Natural killer cell (primary cell): ENCODE data around the gene PHLDB2. TPM values are rescaled to one million over a fixed set of nuclear protein-coding genes. Genes with fewer than 3 reads are reported as not detected.

Experiments used
- ATAC-seq, 3 donors: fragments of 150-1000 bp in 2 of 3; fragments of 200-7000 bp in 1 of 3; cut with Tn5 transposase; 1 replicate in 1 of 3; 2 replicates in 2 of 3; pipeline ENCODE4 v1.10.0; 2021; ENCODE audit warnings: mild to moderate bottlenecking in 2 of 3, moderate library complexity in 2 of 3
- DNase-seq, 2 donors: peaks; one replicate each; pipeline versions ENCODE4 v3.0.0 to v3.0.0-alpha.2; 2013 to 2021; ENCODE audit warnings: mixed read lengths in 1 of 2
- H3K27ac ChIP-seq: one replicate; pipeline ENCODE4 v1.5.1; 2013; ENCODE audit warnings: mild to moderate bottlenecking, low read length
- H3K27me3 ChIP-seq: one replicate; pipeline ENCODE4 v1.6.1; 2013; ENCODE audit warnings: low read length; ENCODE audit not compliant: control insufficient read depth, insufficient read depth
- H3K36me3 ChIP-seq: one replicate; pipeline ENCODE4 v1.6.1; 2013; ENCODE audit warnings: low read length; ENCODE audit not compliant: control insufficient read depth, insufficient read depth
- H3K4me1 ChIP-seq: one replicate; pipeline ENCODE4 v1.6.1; 2013; ENCODE audit warnings: low read length; ENCODE audit not compliant: control insufficient read depth, insufficient read depth
- H3K4me3 ChIP-seq: one replicate; pipeline ENCODE4 v1.5.1; 2013; ENCODE audit warnings: low read length
- H3K9me3 ChIP-seq: one replicate; pipeline ENCODE4 v1.6.1; 2013; ENCODE audit warnings: low read length; ENCODE audit not compliant: control insufficient read depth, insufficient read depth
- H3K27ac Mint-ChIP-seq, 2 donors: one replicate each; pipeline ENCODE4 v1.8.0; 2022; ENCODE audit warnings: mild to moderate bottlenecking in 2 of 2, mixed read lengths in 2 of 2, moderate library complexity in 1 of 2
- H3K27me3 Mint-ChIP-seq, 2 donors: one replicate each; pipeline ENCODE4 v1.8.0; 2022; ENCODE audit warnings: low read depth in 2 of 2, mixed read lengths in 2 of 2
- H3K36me3 Mint-ChIP-seq: one replicate; pipeline ENCODE4 v1.8.0; 2022; ENCODE audit warnings: mixed read lengths
- H3K4me1 Mint-ChIP-seq, 2 donors: one replicate each; pipeline ENCODE4 v1.8.0; 2022; ENCODE audit warnings: mixed read lengths in 2 of 2
- H3K4me3 Mint-ChIP-seq: one replicate; pipeline ENCODE4 v1.8.0; 2022; ENCODE audit warnings: mild to moderate bottlenecking, moderate library complexity, mixed read lengths
- H3K9me3 Mint-ChIP-seq, 2 donors: one replicate each; pipeline ENCODE4 v1.8.0; 2022; ENCODE audit warnings: mixed read lengths in 2 of 2
- CTCF ChIP-seq: fragments of 200-600 bp; IDR thresholded peaks from one replicate; pipeline ENCODE4 v1.8.0; 2022; ENCODE audit warnings: antibody characterized with exemption
- WGBS: methylation state at CpG from one replicate; pipeline ENCODE4 v1.1.7; 2013; ENCODE audit warnings: missing lambda C conversion rate; ENCODE audit not compliant: insufficient coverage; 5-methylcytosine and 5-hydroxymethylcytosine counted together
- intact Hi-C: fragments of 100-400 bp; cut with micrococcal nuclease; formaldehyde crosslinking; loops from one replicate; pipeline ENCODE4 v1.14.2; 2022
- total RNA-seq, 4 donors: library from RNA; stranded (reverse); fragments of 120-200 nt in 1 of 4; gene quantifications; one replicate each; pipeline versions ENCODE4 v1.2.3 to v1.2.4, GENCODE V29; 2013 to 2022

PHLDB2 gene
- total RNA-seq, 3 donors from 2014 or later (not counting 1 experiment from before 2014, with no cell fraction given): 63.3 to 93.4 (median 64.0) TPM

- no peaks in the 10 kb centered on the region for H3K9me3 Mint-ChIP-seq
- DNase-seq (no peak), ATAC-seq (no peak)
- H3K36me3 Mint-ChIP-seq: peaks cover 37% of the 10 kb centered on the region
- WGBS: 16% methylated on average over 2 of the region's 2 CpGs
- Histone ChIP-seq H3K36me3 (peaks cover 26% of the 10 kb centered on the region), H3K4me3 (no peak overlapping the region), H3K4me1 (no peaks in the 10 kb centered on the region), H3K27ac (no peak overlapping the region), H3K27me3 (no peaks in the 10 kb centered on the region), H3K9me3 (no peaks in the 10 kb centered on the region)
- intact Hi-C loops: no loop called here
- no peaks in the 10 kb centered on the region for H3K27me3 Mint-ChIP-seq
- H3K27ac Mint-ChIP-seq: no peak overlapping the region
- peaks cover 5% of the 10 kb centered on the region in 2 donors for H3K4me1 Mint-ChIP-seq
- no peak for TF ChIP-seq CTCF
- no peak overlapping the region for H3K4me3 Mint-ChIP-seq
These were observed 64.2 kb downstream of the PHLDB2 start for GRCh38 chr3:111923095-111923771.

- peaks cover 5% of the 10 kb centered on the region in 2 donors for H3K4me1 Mint-ChIP-seq
- H3K27me3 Mint-ChIP-seq: no peaks in the 10 kb centered on the region
- H3K4me3 Mint-ChIP-seq: no peak overlapping the region
- Histone ChIP-seq H3K4me3 (no peak overlapping the region), H3K36me3 (peaks cover 20% of the 10 kb centered on the region), H3K27ac (no peak overlapping the region), H3K27me3 (no peaks in the 10 kb centered on the region), H3K4me1 (no peaks in the 10 kb centered on the region), H3K9me3 (no peaks in the 10 kb centered on the region)
- intact Hi-C loops: no loop called here
- no peak overlapping the region for H3K27ac Mint-ChIP-seq
- WGBS: no CpG with 5 or more reads among the region's 1 CpG
- H3K9me3 Mint-ChIP-seq: no peaks in the 10 kb centered on the region
- DNase-seq (no peak), ATAC-seq (no peak)
- no peak for TF ChIP-seq CTCF
- peaks cover 35% of the 10 kb centered on the region for H3K36me3 Mint-ChIP-seq
These were observed 64.7 kb downstream of the PHLDB2 start for GRCh38 chr3:111923806-111924205.

GRCh38 chr3:111924283-111924682 lies 65.2 kb downstream of the PHLDB2 start:
- no peaks in the 10 kb centered on the region for H3K4me1 ChIP-seq
- intact Hi-C loops: no loop called here
- H3K9me3 Mint-ChIP-seq: no peaks in the 10 kb centered on the region
- no peaks in the 10 kb centered on the region for H3K27me3 Mint-ChIP-seq
- H3K27ac Mint-ChIP-seq: no peak overlapping the region
- H3K27ac ChIP-seq: no peak overlapping the region
- no peaks in the 10 kb centered on the region for H3K9me3 ChIP-seq
- DNase-seq: no peak
- peaks cover 30% of the 10 kb centered on the region for H3K36me3 Mint-ChIP-seq
- H3K36me3 ChIP-seq: peaks cover 17% of the 10 kb centered on the region
- H3K4me3 ChIP-seq: no peak overlapping the region
- 67% methylated on average over 6 of the region's 6 CpGs for WGBS
- H3K27me3 ChIP-seq: no peaks in the 10 kb centered on the region
- ATAC-seq: no peak
- TF ChIP-seq CTCF: no peak
- H3K4me1 Mint-ChIP-seq: peaks cover 5% of the 10 kb centered on the region in 2 donors
- H3K4me3 Mint-ChIP-seq: no peak overlapping the region

- H3K27me3 ChIP-seq: no peaks in the 10 kb centered on the region
- ATAC-seq (no peak), DNase-seq (no peak)
- peaks cover 15 to 19% of the 10 kb centered on the region in 2 donors for H3K4me1 Mint-ChIP-seq
- H3K9me3 Mint-ChIP-seq: no peaks in the 10 kb centered on the region
- H3K4me3 ChIP-seq: no peak overlapping the region
- H3K4me1 ChIP-seq: no peaks in the 10 kb centered on the region
- no peak overlapping the region for H3K27ac Mint-ChIP-seq
- no peaks in the 10 kb centered on the region for H3K9me3 ChIP-seq
- WGBS: 26% methylated on average over 2 of the region's 3 CpGs
- H3K27ac ChIP-seq: no peak overlapping the region
- peaks cover 9% of the 10 kb centered on the region for H3K36me3 ChIP-seq
- H3K4me3 Mint-ChIP-seq: no peak overlapping the region
- intact Hi-C loops: no loop called here
- TF ChIP-seq CTCF: no peak
- H3K27me3 Mint-ChIP-seq: no peaks in the 10 kb centered on the region
- peaks cover 13% of the 10 kb centered on the region for H3K36me3 Mint-ChIP-seq
These were observed 67.2 kb downstream of the PHLDB2 start for GRCh38 chr3:111926266-111926676.
